Stimulated activated CD8-positive, alpha-beta memory T cell treated with anti-CD3 and anti-CD28 coated beads, Interleukin-12 subunit alpha, Interleukin-12 subunit beta, amount 100 ng/mL, for 24 hours (primary cell): ENCODE data around the gene NRAP.

Experiments
- DNase-seq: peaks from one replicate; pipeline ENCODE4 v3.0.0-alpha.2; 2020; ENCODE audit errors: extremely low read depth

Gene NRAP

GRCh38 chr10:113663908-113664307 is at the start of gene NRAP:
Gene NRAP, minus strand, starts transcription at chr10:113664041. Its CDS starts 159 bp downstream, at chr10:113663882.
- no peak for DNase-seq

- DNase-seq: no peak
These were observed 49.8 kb upstream of the NRAP start for GRCh38 chr10:113713640-113713982.

GRCh38 chr10:113712755-113713639 is 49.2 kb upstream of the NRAP start:
- no peak for DNase-seq

- no peak for DNase-seq
These were observed 48.2 kb upstream of the NRAP start for GRCh38 chr10:113712024-113712423.

- DNase-seq: no peak
These were observed 47.3 kb upstream of the NRAP start for GRCh38 chr10:113711142-113711541.

- no peak for DNase-seq
These were observed 45.5 kb upstream of the NRAP start for GRCh38 chr10:113709221-113709838.

- no peak for DNase-seq
These were observed 44.8 kb upstream of the NRAP start for GRCh38 chr10:113708640-113709039.

GRCh38 chr10:113706623-113707022 is 42.8 kb upstream of the NRAP start:
- DNase-seq: no peak

GRCh38 chr10:113705344-113705652 is 41.5 kb upstream of the NRAP start:
- DNase-seq: no peak

GRCh38 chr10:113704637-113705343 is 40.9 kb upstream of the NRAP start:
- DNase-seq: no peak

- DNase-seq: no peak
These were observed 33.8 kb upstream of the NRAP start for GRCh38 chr10:113697595-113697994.

GRCh38 chr10:113695691-113696090 is 31.9 kb upstream of the NRAP start:
- no peak for DNase-seq

GRCh38 chr10:113693348-113693747 is 29.5 kb upstream of the NRAP start:
- no peak for DNase-seq

GRCh38 chr10:113692271-113692670 is 28.4 kb upstream of the NRAP start:
- DNase-seq: no peak

- no peak for DNase-seq
These were observed 27.5 kb upstream of the NRAP start for GRCh38 chr10:113691381-113691780.

- no peak for DNase-seq
These were observed 26.9 kb upstream of the NRAP start for GRCh38 chr10:113690749-113691148.

GRCh38 chr10:113689574-113689973 is 25.7 kb upstream of the NRAP start:
- DNase-seq: no peak

GRCh38 chr10:113689057-113689456 is 25.2 kb upstream of the NRAP start:
- no peak for DNase-seq

GRCh38 chr10:113687037-113687436 is 23.2 kb upstream of the NRAP start:
- no peak for DNase-seq

GRCh38 chr10:113686028-113686427 is 22.2 kb upstream of the NRAP start:
- no peak for DNase-seq

- no peak for DNase-seq
These were observed 19.5 kb upstream of the NRAP start for GRCh38 chr10:113683300-113683699.

GRCh38 chr10:113681533-113682470 is 18.0 kb upstream of the NRAP start:
- DNase-seq: no peak
